SK-N-SH (cell line): ENCODE data around the gene CABLES2. TPM values are rescaled to one million over a fixed set of nuclear protein-coding genes. Genes with fewer than 3 reads are reported as not detected.

Source experiments
- CTCF ChIA-PET: fragments of 300-600, 350-600 bp; formaldehyde crosslinking; extraction: SDS; loops from one replicate; lab custom pipeline; 2021; lab: Yijun Ruan, JAX
- POLR2A ChIA-PET: fragments of 350-600 bp; sonication (Branson Sonifier 250); formaldehyde crosslinking; extraction: SDS; loops from one replicate; lab custom pipeline; 2020; ENCODE audit warnings: antibody characterized with exemption, inconsistent platforms; lab: Yijun Ruan, JAX
- DNase-seq: peaks from one replicate; pipeline ENCODE4 v3.0.0; 2012
- H2AFZ ChIP-seq: fragments of 200-600 bp; sonication (generic); 2 replicates; pipeline ENCODE4 v1.8.1; 2016; ENCODE audit warnings: antibody characterized with exemption, mild to moderate bottlenecking, low read depth
- H3F3A ChIP-seq: fragments of 200-600 bp; sonication (generic); replicated peaks from 2 replicates; pipeline ENCODE3; 2016; ENCODE audit warnings: antibody characterized with exemption, mild to moderate bottlenecking; ENCODE audit not compliant: insufficient read depth
- H3K27ac ChIP-seq, 2 experiments: fragments of 200-500 bp in 1 of 2; fragments of 200-600 bp in 1 of 2; sonication (Bioruptor generic) in 1 of 2; sonication (generic), shearing (Covaris generic) in 1 of 2; 2 replicates each; pipeline versions ENCODE4 v1.5.1 to v1.6.1; 2014 to 2016; ENCODE audit warnings: low read depth in 2 of 2, inconsistent platforms in 1 of 2, low read length in 1 of 2, mild to moderate bottlenecking in 1 of 2, mixed read lengths in 1 of 2
- H3K27me3 ChIP-seq: fragments of 200-600 bp; sonication (generic), shearing (Covaris generic); 2 replicates; pipeline ENCODE4 v1.6.1; 2016; ENCODE audit warnings: mixed run types; ENCODE audit not compliant: insufficient read depth
- H3K36me3 ChIP-seq, 2 experiments: fragments of 200-500 bp in 1 of 2; fragments of 200-600 bp in 1 of 2; sonication (Bioruptor generic) in 1 of 2; sonication (generic) in 1 of 2; replicated peaks in 1 of 2; 2 replicates each; pipeline versions ENCODE3 to v1.5.1; 2014 to 2016; ENCODE audit warnings: low read length in 1 of 2, mild to moderate bottlenecking in 1 of 2; ENCODE audit not compliant: insufficient read depth in 2 of 2, control insufficient read depth in 1 of 2
- H3K4me1 ChIP-seq, 2 experiments: fragments of 200-500 bp in 1 of 2; fragments of 200-600 bp in 1 of 2; sonication (Bioruptor generic) in 1 of 2; sonication (generic), shearing (Covaris generic) in 1 of 2; 2 replicates each; pipeline versions ENCODE4 v1.5.1 to v1.6.1; 2014 to 2016; ENCODE audit warnings: low read depth in 1 of 2, low read length in 1 of 2, mixed run types in 1 of 2; ENCODE audit not compliant: insufficient read depth in 2 of 2, control insufficient read depth in 1 of 2
- H3K4me2 ChIP-seq: fragments of 200-600 bp; sonication (generic), shearing (Covaris generic); 2 replicates; pipeline ENCODE4 v1.6.1; 2017; ENCODE audit warnings: mixed run types
- H3K4me3 ChIP-seq, 2 experiments: fragments of 200-500 bp in 1 of 2; fragments of 200-600 bp in 1 of 2; sonication (Bioruptor generic) in 1 of 2; sonication (generic), shearing (Covaris generic) in 1 of 2; 2 replicates each; pipeline versions ENCODE4 v1.5.1 to v1.8.1; 2014 to 2016; ENCODE audit warnings: low read depth in 2 of 2, inconsistent platforms in 1 of 2, low read length in 1 of 2, mild to moderate bottlenecking in 1 of 2, mixed read lengths in 1 of 2, moderate library complexity in 1 of 2
- H3K79me2 ChIP-seq: fragments of 200-600 bp; sonication (generic); 2 replicates; pipeline ENCODE4 v1.8.1; 2017; ENCODE audit warnings: mild to moderate bottlenecking; ENCODE audit not compliant: insufficient read depth
- H3K9ac ChIP-seq: fragments of 200-600 bp; sonication (generic); 2 replicates; pipeline ENCODE4 v1.6.1; 2017; ENCODE audit warnings: mixed run types
- H3K9me2 ChIP-seq: fragments of 200-600 bp; sonication (generic); 2 replicates; pipeline ENCODE4 v1.6.1; 2017; ENCODE audit warnings: mixed run types
- H3K9me3 ChIP-seq: fragments of 200-600 bp; sonication (generic); 2 replicates; pipeline ENCODE4 v1.6.1; 2017; ENCODE audit warnings: mixed run types, mild to moderate bottlenecking, moderate library complexity
- H4K20me1 ChIP-seq: fragments of 200-600 bp; sonication (generic); 2 replicates; pipeline ENCODE4 v1.6.1; 2017; ENCODE audit warnings: mild to moderate bottlenecking, mixed run types; ENCODE audit not compliant: insufficient read depth
- ELF1 ChIP-seq: IDR thresholded peaks from 2 replicates; pipeline ENCODE4 v1.4.0; 2012
- EP300 ChIP-seq, 2 experiments: IDR thresholded peaks; 2 replicates each; pipeline versions ENCODE4 v1.4.0 to v1.6.1; 2012; ENCODE audit warnings: borderline replicate concordance in 1 of 2, low read depth in 1 of 2, low read length in 1 of 2
- GATA2 ChIP-seq: sonication (generic); formaldehyde crosslinking; IDR thresholded peaks from 2 replicates; pipeline ENCODE4 v1.5.0; 2020; ENCODE audit warnings: mild to moderate bottlenecking, missing genetic modification reagents
- JUND ChIP-seq: IDR thresholded peaks from 2 replicates; pipeline ENCODE4 v1.4.0; 2012
- MXI1 ChIP-seq: IDR thresholded peaks from 2 replicates; pipeline ENCODE4 v1.6.1; 2012; ENCODE audit warnings: mild to moderate bottlenecking, low read depth, low read length, improper control_type of control experiment
- POLR2AphosphoS5 ChIP-seq: IDR thresholded peaks from 2 replicates; pipeline ENCODE4 v1.6.1; 2012; ENCODE audit warnings: low read depth, low read length
- RAD21 ChIP-seq: IDR thresholded peaks from 2 replicates; pipeline ENCODE4 v1.6.1; 2012; ENCODE audit warnings: mild to moderate bottlenecking, low read length
- RXRA ChIP-seq: IDR thresholded peaks from 2 replicates; pipeline ENCODE4 v1.4.0; 2012; ENCODE audit warnings: low read depth, mild to moderate bottlenecking, borderline replicate concordance
- TAF1 ChIP-seq: IDR thresholded peaks from 2 replicates; pipeline ENCODE4 v1.6.1; 2012; ENCODE audit warnings: low read depth, mild to moderate bottlenecking, low read length, moderate library complexity, borderline replicate concordance
- YY1 ChIP-seq: IDR thresholded peaks from 2 replicates; pipeline ENCODE4 v1.4.0; 2012; ENCODE audit warnings: low read depth, mild to moderate bottlenecking
- WGBS: methylation state at CpG from one replicate; pipeline ENCODE4 v1.1.6; 2017; ENCODE audit warnings: low lambda C conversion rate; 5-methylcytosine and 5-hydroxymethylcytosine counted together
- polyA plus RNA-seq, 3 experiments: library from polyadenylated mRNA; depleted of rRNA; stranded (reverse); fragments of >200 nt; gene quantifications; 2 replicates each; pipeline ENCODE4 v1.2.3, GENCODE V29; 2012
- TF ChIP-seq, protein P1 (sequence below): IDR thresholded peaks from 2 replicates; pipeline ENCODE4 v1.4.0; 2012; ENCODE audit warnings: low read depth, borderline replicate concordance
- TF ChIP-seq, protein P2 (sequence below): fragments of 150-350 bp; IDR thresholded peaks from 2 replicates; pipeline ENCODE4 v1.6.1; 2016; ENCODE audit warnings: mild to moderate bottlenecking, low read depth, low read length
- TF ChIP-seq, protein P3 (sequence below): IDR thresholded peaks from 2 replicates; pipeline ENCODE4 v1.4.0; 2012; ENCODE audit warnings: low read depth
- TF ChIP-seq, protein P4 (sequence below): IDR thresholded peaks from 2 replicates; pipeline ENCODE4 v1.6.1; 2012; ENCODE audit warnings: mild to moderate bottlenecking, low read depth, low read length, moderate library complexity

CABLES2 gene
- polyA plus RNA-seq, 1 of the 3 experiments (the other 2 are of a cell fraction): 4.8 TPM

DNA sequence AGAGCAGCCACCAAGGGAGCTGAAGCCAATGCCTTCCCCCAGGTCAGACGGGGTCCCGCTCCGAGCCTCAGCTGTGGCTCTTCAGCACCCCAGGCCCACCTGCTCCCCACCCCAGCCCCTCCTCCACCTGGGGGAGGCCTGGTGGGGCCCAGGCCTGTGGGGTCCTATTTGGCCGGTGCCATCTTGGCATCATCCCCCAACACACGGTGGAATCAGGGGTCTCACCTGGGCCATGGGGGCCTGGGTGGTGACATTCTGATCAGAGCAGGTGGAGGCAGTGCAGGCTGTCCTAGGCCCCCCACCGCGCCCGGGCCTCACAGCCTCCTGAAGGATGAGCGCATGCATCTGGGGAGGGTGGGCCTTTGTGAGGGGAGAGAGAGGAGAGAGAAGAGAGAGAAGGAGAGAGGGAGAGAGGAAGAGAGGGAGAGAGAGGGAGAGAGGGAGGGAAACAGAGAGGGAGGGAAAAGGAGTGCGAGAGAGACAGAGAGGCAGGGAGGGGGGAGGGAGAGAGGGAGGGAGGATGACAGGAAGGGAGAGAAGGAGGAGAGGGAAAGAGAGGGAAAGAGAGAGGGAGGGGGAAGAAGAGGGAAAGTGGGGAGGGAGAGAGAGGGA is 44.2 kb upstream of the CABLES2 start:
- 66% methylated on average over 9 of the region's 10 CpGs for WGBS
- Histone ChIP-seq H3K9me3 (no peaks in the 10 kb centered on the region), H3K9ac (no peak overlapping the region), H3F3A (no peaks in the 10 kb centered on the region), H3K4me2 (no peak overlapping the region), H3K9me2 (no peaks in the 10 kb centered on the region), H3K27ac (no peak overlapping the region)
- no peak for DNase-seq
- ChIA-PET POLR2A (no interaction called here), CTCF (interaction anchor here (2.1 kb wide), 1 partner anchor 41 kb away, joined by 6 read pairs; no protein-coding TSS in a partner anchor)
- TF ChIP-seq EP300 (IDR thresholded peaks at IDR 0.05; ENCODE audit: borderline replicate concordance in 1 of 2, low read depth in 1 of 2, low read length in 1 of 2) (no peak), JUND (no peak), ELF1 (no peak), MXI1 (no peak), GATA2 (CRISPR knock-in tag) (no peak), POLR2AphosphoS5 (no peak), TAF1 (no peak), YY1 (no peak), RAD21 (no peak), RXRA (no peak)
- TF ChIP-seq, protein P1, sequence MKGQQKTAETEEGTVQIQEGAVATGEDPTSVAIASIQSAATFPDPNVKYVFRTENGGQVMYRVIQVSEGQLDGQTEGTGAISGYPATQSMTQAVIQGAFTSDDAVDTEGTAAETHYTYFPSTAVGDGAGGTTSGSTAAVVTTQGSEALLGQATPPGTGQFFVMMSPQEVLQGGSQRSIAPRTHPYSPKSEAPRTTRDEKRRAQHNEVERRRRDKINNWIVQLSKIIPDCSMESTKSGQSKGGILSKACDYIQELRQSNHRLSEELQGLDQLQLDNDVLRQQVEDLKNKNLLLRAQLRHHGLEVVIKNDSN: no peak
- TF ChIP-seq, protein P2, sequence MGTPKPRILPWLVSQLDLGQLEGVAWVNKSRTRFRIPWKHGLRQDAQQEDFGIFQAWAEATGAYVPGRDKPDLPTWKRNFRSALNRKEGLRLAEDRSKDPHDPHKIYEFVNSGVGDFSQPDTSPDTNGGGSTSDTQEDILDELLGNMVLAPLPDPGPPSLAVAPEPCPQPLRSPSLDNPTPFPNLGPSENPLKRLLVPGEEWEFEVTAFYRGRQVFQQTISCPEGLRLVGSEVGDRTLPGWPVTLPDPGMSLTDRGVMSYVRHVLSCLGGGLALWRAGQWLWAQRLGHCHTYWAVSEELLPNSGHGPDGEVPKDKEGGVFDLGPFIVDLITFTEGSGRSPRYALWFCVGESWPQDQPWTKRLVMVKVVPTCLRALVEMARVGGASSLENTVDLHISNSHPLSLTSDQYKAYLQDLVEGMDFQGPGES: no peak
- TF ChIP-seq, protein P3, sequence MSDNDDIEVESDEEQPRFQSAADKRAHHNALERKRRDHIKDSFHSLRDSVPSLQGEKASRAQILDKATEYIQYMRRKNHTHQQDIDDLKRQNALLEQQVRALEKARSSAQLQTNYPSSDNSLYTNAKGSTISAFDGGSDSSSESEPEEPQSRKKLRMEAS: no peak
- TF ChIP-seq, protein P4, sequence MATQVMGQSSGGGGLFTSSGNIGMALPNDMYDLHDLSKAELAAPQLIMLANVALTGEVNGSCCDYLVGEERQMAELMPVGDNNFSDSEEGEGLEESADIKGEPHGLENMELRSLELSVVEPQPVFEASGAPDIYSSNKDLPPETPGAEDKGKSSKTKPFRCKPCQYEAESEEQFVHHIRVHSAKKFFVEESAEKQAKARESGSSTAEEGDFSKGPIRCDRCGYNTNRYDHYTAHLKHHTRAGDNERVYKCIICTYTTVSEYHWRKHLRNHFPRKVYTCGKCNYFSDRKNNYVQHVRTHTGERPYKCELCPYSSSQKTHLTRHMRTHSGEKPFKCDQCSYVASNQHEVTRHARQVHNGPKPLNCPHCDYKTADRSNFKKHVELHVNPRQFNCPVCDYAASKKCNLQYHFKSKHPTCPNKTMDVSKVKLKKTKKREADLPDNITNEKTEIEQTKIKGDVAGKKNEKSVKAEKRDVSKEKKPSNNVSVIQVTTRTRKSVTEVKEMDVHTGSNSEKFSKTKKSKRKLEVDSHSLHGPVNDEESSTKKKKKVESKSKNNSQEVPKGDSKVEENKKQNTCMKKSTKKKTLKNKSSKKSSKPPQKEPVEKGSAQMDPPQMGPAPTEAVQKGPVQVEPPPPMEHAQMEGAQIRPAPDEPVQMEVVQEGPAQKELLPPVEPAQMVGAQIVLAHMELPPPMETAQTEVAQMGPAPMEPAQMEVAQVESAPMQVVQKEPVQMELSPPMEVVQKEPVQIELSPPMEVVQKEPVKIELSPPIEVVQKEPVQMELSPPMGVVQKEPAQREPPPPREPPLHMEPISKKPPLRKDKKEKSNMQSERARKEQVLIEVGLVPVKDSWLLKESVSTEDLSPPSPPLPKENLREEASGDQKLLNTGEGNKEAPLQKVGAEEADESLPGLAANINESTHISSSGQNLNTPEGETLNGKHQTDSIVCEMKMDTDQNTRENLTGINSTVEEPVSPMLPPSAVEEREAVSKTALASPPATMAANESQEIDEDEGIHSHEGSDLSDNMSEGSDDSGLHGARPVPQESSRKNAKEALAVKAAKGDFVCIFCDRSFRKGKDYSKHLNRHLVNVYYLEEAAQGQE: no peak
- TF ChIP-seq, all 33 proteins: peak for 0
- Histone ChIP-seq H3K4me1 (peaks cover 0 to 8% of the 10 kb centered on the region in 2 experiments; a peak in 1 of 4 replicates), H3K27me3 (no peaks in the 10 kb centered on the region), H3K79me2 (no peaks in the 10 kb centered on the region), H2AFZ (no peak overlapping the region), H3K36me3 (no peaks in the 10 kb centered on the region), H3K4me3 (no peak overlapping the region), H4K20me1 (no peaks in the 10 kb centered on the region)
